Natural killer cell treated with Interleukin-12 subunit alpha and Interleukin-12 subunit beta and Interleukin-15 and Interleukin-18, amount 100 ng/mL, for 72 hours (primary cell): ENCODE results near the gene RETNLB. TPM values are rescaled to one million over a fixed set of nuclear protein-coding genes. Genes with fewer than 3 reads are reported as not detected.

Experiments used
- ATAC-seq, 2 donors: fragments of 150-1000 bp; cut with Tn5 transposase in 1 of 2; sonication (Bioruptor Pico), chemical (Tn5 transposase) in 1 of 2; 2 replicates each; pipeline ENCODE4 v1.10.0; 2021
- DNase-seq: peaks from one replicate; pipeline ENCODE4 v3.0.0; 2022; ENCODE audit warnings: low spot score
- H3K27ac Mint-ChIP-seq, 2 donors: 1 replicate in 1 of 2; 2 replicates in 1 of 2; pipeline ENCODE4 v1.8.0; 2022; ENCODE audit warnings: mixed read lengths in 2 of 2, mild to moderate bottlenecking in 1 of 2, moderate library complexity in 1 of 2
- H3K27me3 Mint-ChIP-seq, 2 donors: 1 replicate in 1 of 2; 2 replicates in 1 of 2; pipeline ENCODE4 v1.8.0; 2022; ENCODE audit warnings: mixed read lengths in 2 of 2
- H3K36me3 Mint-ChIP-seq: one replicate; pipeline ENCODE4 v1.8.0; 2022; ENCODE audit warnings: mixed read lengths
- H3K4me1 Mint-ChIP-seq, 2 donors: 1 replicate in 1 of 2; 2 replicates in 1 of 2; pipeline ENCODE4 v1.8.0; 2022; ENCODE audit warnings: low read depth in 2 of 2, mixed read lengths in 2 of 2, mild to moderate bottlenecking in 1 of 2
- H3K4me3 Mint-ChIP-seq: one replicate; pipeline ENCODE4 v1.8.0; 2022; ENCODE audit warnings: mixed read lengths
- H3K9me3 Mint-ChIP-seq: 2 replicates; pipeline ENCODE4 v1.8.0; 2022; ENCODE audit warnings: mixed read lengths
- total RNA-seq, 2 donors: library from RNA; stranded (reverse); gene quantifications; one replicate each; pipeline ENCODE4 v1.2.3, GENCODE V29; 2022

Gene RETNLB
- total RNA-seq, 2 donors from 2014 or later = not detected

GRCh38 chr3:108724101-108724500 is 33.1 kb downstream of the RETNLB start:
- no peak for ATAC-seq
- no peak overlapping the region for H3K27ac Mint-ChIP-seq

GRCh38 chr3:108722724-108723123 is 34.5 kb downstream of the RETNLB start:
- ATAC-seq (peak in 1 of 2 donors; percentile 15), DNase-seq (no peak)
- Mint-ChIP-seq H3K36me3 (peaks cover 6% of the 10 kb centered on the region), H3K27ac (no peak overlapping the region), H3K9me3 (no peaks in the 10 kb centered on the region), H3K4me3 (no peak overlapping the region), H3K4me1 (peaks cover 15 to 17% of the 10 kb centered on the region in 2 donors), H3K27me3 (no peaks in the 10 kb centered on the region)

More at GRCh38 chr3:108724101-108724500, 33.1 kb downstream of the RETNLB start:
- Mint-ChIP-seq H3K36me3 (peaks cover 6% of the 10 kb centered on the region), H3K9me3 (no peaks in the 10 kb centered on the region), H3K27me3 (no peaks in the 10 kb centered on the region), H3K4me3 (no peak overlapping the region), H3K4me1 (peaks cover 15 to 17% of the 10 kb centered on the region in 2 donors)
- DNase-seq = no peak

DNA sequence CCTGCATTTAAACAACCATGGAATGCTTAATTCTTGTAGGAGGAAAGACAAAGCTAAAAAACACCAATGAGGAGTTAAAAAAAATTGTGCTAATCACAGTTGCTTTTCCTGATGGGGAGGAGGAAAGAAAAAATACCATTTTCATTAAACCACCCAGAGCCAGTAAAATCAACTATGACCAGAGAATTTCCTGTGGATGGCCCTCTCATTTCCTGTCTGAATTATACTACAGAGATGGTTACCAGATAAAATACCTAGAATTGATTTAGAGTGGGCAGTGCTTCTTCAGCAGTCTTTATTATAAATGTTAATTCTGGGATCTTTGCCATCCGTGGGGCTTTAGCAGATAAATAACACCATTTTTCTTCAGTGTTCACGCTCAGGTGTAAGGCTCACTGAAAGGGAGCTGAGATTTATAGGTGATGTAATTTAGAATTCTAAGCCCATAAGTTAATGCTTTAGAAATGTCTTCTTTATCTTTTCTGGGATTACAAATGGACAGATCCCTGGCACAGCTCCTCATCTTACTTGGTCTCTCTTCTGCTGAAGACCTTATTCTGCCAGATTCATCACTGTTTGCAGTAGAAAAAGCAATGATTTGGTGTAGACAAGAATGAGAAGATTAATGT is 37.9 kb downstream of the RETNLB start:
- H3K36me3 Mint-ChIP-seq = peaks cover 6% of the 10 kb centered on the region
- H3K4me1 Mint-ChIP-seq = peaks cover 15 to 16% of the 10 kb centered on the region in 2 donors
- H3K27ac Mint-ChIP-seq = no peak overlapping the region
- no peaks in the 10 kb centered on the region for H3K9me3 Mint-ChIP-seq
- DNase-seq (no peak), ATAC-seq (no peak)
- peaks cover 0 to 8% of the 10 kb centered on the region in 2 donors for H3K27me3 Mint-ChIP-seq
- H3K4me3 Mint-ChIP-seq = no peak overlapping the region

DNA sequence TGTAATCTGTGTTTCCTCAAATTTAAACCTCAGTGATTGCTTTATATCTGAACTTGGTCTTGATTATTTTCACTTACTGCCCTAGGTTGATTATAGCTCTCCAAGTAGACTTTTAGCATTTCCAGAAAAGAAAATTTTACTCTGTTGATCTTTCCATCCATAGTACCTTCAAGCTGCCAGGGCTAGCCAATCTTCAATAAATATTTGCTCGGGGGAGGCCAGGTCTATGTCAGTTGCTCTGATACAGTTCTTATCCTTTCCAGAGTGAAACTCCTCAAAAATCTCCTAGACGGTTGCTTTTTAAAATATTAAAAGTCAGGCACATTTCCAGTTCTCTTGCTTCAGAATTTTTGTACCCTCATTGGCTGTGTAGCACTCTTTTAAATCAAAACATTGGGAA is 38.8 kb downstream of the RETNLB start:
- Mint-ChIP-seq H3K4me1 (peaks cover 12% of the 10 kb centered on the region in 2 donors), H3K36me3 (peaks cover 6% of the 10 kb centered on the region), H3K9me3 (no peaks in the 10 kb centered on the region), H3K4me3 (no peak overlapping the region), H3K27me3 (peaks cover 0 to 10% of the 10 kb centered on the region in 2 donors), H3K27ac (no peak overlapping the region)
- DNase-seq (no peak), ATAC-seq (no peak)

DNA sequence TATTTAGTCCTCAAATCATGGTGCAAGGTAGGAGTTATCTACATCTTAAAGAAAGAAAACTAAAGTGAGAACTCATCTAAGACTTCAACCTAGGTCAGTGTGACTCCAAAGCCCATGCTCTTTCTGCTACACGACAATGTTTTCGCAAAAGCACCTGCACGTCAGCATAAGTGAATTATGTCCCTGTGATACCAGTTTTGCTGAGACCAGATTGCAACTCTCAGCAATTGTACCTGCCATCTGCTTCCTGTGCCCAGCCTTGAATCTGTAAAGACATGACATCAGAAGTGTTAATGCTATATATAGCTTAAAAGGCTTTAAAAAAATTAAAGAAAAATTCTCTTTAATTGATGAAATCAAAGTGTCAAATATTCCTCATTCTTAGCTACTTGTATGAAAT is 43.4 kb downstream of the RETNLB start:
- no peaks in the 10 kb centered on the region for H3K36me3 Mint-ChIP-seq
- H3K9me3 Mint-ChIP-seq = no peaks in the 10 kb centered on the region
- no peak overlapping the region for H3K4me3 Mint-ChIP-seq
- no peak for ATAC-seq
- no peak for DNase-seq
- no peak overlapping the region for H3K27ac Mint-ChIP-seq
- H3K4me1 Mint-ChIP-seq = no peaks in the 10 kb centered on the region
- peaks cover 0 to 15% of the 10 kb centered on the region in 2 donors for H3K27me3 Mint-ChIP-seq

GRCh38 chr3:108713009-108713516 is 44.1 kb downstream of the RETNLB start:
- no peak overlapping the region for H3K27ac Mint-ChIP-seq
- no peaks in the 10 kb centered on the region for H3K4me1 Mint-ChIP-seq
- DNase-seq (no peak), ATAC-seq (no peak)
- peaks cover 0 to 15% of the 10 kb centered on the region in 2 donors for H3K27me3 Mint-ChIP-seq
- H3K9me3 Mint-ChIP-seq = no peaks in the 10 kb centered on the region
- no peaks in the 10 kb centered on the region for H3K36me3 Mint-ChIP-seq
- H3K4me3 Mint-ChIP-seq = no peak overlapping the region

Other genes with a start within 250 kb of the RETNLB start
- 1 to 10 TPM in 1 of 2 donors, under 1 TPM in 1; 0.14 to 1.1 TPM for gene MYH15, start 246.8 kb downstream of the RETNLB start, total RNA-seq
- gene CIP2A, start 168.0 kb downstream of the RETNLB start, total RNA-seq = 10 to 100 TPM; 27.0 to 48.1 TPM
- gene DZIP3, start 167.7 kb downstream of the RETNLB start, total RNA-seq = 10 to 100 TPM in 1 of 2 donors, 1 to 10 TPM in 1; 7.7 to 10.1 TPM
- gene TRAT1, start 65.4 kb upstream of the RETNLB start, total RNA-seq = 1 to 10 TPM; 2.7 to 3.0 TPM
- not detected for gene GUCA1C, start 196.5 kb upstream of the RETNLB start, total RNA-seq